HG03520 (cell line): ENCODE data around the gene PUS7L.
A peak's percentile ranks its signal among the peaks of the same experiment; 100 is the strongest.
"Not testable (repeated sequence)": the region's sequence is repeated elsewhere in the genome, so short reads cannot be mapped to it uniquely, and the experiment has no call there.

Experiments
- ATAC-seq: cut with Tn5 transposase; IDR thresholded peaks from one replicate; pipeline ENCODE4 v1.9.1; 2021; ENCODE audit warnings: mild to moderate bottlenecking, moderate library complexity; ENCODE audit not compliant: unreplicated experiment

The PUS7L gene

DNA sequence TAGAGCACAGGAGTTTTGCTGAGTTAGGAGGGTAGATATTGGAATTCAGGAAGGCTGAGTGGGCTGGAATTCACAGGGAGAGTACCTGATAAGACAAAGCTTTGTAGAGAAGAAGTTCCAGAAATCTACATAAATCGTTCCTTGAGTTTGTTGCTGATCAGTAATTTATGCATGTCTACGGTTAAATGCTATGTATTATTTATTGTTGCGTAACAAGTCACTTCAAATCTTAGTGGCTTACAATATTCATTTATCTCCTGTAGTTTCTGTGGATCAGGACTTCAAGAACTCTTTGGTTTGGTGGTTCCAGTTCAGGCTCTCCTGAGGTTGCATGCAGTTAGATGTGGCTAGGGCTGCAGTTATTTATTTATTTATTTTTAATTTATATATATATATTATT is 7.8 kb downstream of the PUS7L start:
- no peak for ATAC-seq

- no peak for ATAC-seq
Observed at GRCh38 chr12:43749016-43749415, 9.6 kb downstream of the PUS7L start.

DNA sequence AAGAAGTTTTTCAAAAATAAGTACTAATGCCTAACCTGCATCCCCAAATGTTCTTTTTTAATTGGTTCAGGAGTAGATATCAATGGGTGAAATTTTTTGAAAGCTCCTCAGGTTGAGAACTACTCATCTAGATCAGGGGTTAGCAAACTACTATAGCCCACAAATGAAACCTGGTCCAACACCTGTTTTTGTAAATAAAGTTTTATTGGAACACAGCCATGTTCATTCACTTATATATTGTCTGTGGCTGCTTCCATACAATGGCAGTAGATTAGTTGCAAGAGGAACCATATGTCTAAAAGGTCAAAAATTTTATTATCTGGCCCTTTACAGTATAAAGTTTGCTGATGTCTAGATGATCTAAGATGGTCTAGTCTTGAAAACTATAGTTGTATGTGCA is 13.8 kb downstream of the PUS7L start:
- ATAC-seq: no peak

GRCh38 chr12:43742106-43742505 is 16.5 kb downstream of the PUS7L start:
- ATAC-seq: no peak

- no peak for ATAC-seq
Observed at GRCh38 chr12:43740511-43741100, 18.0 kb downstream of the PUS7L start.

DNA sequence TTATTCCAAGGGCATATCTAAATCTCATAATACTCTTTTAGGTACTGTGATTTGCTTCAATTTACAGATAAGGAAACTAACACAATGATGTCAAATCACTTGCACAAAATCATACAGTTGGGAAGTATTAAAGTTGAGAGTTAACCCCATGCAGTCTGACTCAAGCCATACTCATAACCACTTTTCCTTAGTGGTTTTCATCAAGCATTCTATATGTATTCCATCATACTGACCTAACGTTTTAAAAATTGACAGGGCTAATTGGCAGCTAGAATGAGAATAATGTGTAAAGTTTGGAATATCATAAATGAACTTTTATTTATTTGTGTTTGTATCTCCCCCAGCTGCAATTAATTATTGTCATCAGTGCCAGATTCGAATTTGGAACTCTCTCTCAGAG is 20.9 kb downstream of the PUS7L start:
- ATAC-seq: no peak

- no peak for ATAC-seq
Observed at GRCh38 chr12:43736927-43737440, 21.6 kb downstream of the PUS7L start.

DNA sequence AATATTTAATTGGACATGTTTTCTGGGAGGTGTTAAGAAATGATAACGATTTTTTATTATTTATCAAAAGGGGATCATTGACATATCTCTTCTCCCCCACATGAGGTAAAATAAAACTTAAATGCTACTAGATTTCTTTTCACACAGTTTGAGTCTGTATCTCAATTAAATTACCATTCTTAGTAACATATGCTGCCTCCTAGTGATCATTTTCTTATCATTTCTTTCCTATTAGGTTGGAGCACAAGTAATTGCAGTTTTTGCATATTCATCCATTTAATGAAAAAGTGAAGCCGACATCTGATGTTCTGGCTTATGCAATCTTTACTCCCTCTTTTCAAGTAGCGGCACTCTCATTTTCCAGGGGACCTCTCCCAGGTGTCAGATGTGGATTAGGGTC is 24.9 kb downstream of the PUS7L start:
- ATAC-seq: no peak

GRCh38 chr12:43730283-43730682 is 28.3 kb downstream of the PUS7L start:
- ATAC-seq: no peak

DNA sequence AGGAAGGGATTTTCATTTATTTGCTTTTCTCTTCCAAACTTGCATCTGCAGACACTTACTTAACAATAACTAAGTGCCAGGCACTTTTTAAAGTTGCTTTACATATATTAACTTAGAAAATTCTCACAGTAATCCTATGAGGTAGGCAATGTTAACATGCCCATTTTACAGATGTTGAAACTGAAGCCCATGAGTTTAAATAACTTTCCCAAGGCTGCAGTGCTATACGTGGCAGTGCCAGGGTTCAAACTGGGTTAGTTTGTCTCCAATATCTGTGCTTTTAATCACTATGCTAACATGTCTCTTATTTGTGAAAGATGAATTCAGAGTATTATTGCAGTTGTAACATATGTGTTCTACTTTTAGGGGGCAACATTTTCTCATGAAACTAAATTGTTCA is 29.9 kb downstream of the PUS7L start:
- no peak for ATAC-seq

- no peak for ATAC-seq
Observed at GRCh38 chr12:43728117-43728516, 30.5 kb downstream of the PUS7L start.

GRCh38 chr12:43723134-43723533 is 35.5 kb downstream of the PUS7L start:
- no peak for ATAC-seq

- ATAC-seq: no peak
Observed at GRCh38 chr12:43722621-43723020, 36.0 kb downstream of the PUS7L start.

GRCh38 chr12:43711348-43711747 is 47.2 kb downstream of the PUS7L start:
- ATAC-seq: no peak

- ATAC-seq: not testable (repeated sequence)
Observed at GRCh38 chr12:43703772-43704171, 54.8 kb downstream of the PUS7L start.

GRCh38 chr12:43701194-43701593 is 57.4 kb downstream of the PUS7L start:
- not testable (repeated sequence) for ATAC-seq

- no peak for ATAC-seq
Observed at GRCh38 chr12:43696154-43696553, 62.4 kb downstream of the PUS7L start.

DNA sequence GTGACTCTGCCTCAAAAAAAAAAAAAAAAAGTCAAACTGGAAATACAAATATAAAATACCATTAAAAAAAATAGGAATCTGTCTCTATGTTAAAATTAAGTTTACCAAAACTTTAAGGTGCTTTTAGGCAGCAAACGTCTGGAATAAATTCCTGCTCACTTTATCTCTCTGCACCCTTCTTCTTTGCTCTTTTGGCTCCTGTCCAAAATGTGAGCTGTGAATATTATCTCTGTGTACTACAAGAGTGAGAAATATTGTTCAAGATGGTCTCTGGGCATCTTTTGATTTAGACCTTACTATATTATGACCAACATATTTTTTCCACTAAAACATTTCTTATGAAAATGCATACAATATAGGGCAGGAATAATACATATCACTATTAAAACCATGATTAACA is 63.7 kb downstream of the PUS7L start:
- no peak for ATAC-seq

- no peak for ATAC-seq
Observed at GRCh38 chr12:43692064-43692463, 66.5 kb downstream of the PUS7L start.

GRCh38 chr12:43685491-43685890 is 73.1 kb downstream of the PUS7L start:
- ATAC-seq: not testable (repeated sequence)

- peak; percentile 98 for ATAC-seq
Observed at GRCh38 chr12:43676183-43676813, 82.3 kb downstream of the PUS7L start.

- no peak for ATAC-seq
Observed at GRCh38 chr12:43675048-43675904, 83.3 kb downstream of the PUS7L start.
